ENCODE data around the gene C1GALT1C1. TPM values are rescaled to one million over a fixed set of nuclear protein-coding genes. Genes with fewer than 3 reads are reported as not detected.

Gene C1GALT1C1
- total RNA-seq = 20.8 and 25.1 TPM in 2 replicates

GRCh38 chrX:120629667-120630537 is at the start of gene C1GALT1C1:
Gene C1GALT1C1, minus strand, starts transcription at chrX:120630054. Its CDS starts 2,888 bp downstream, at chrX:120627166.

GRCh38 chrX:120603707-120604360 is 26.0 kb downstream of the C1GALT1C1 start, which contains the start of gene MCTS1:
Gene MCTS1, plus strand, starts transcription at chrX:120604101. Its CDS starts 136 bp downstream, at chrX:120604237.

Other genes starting within 250 kb of the C1GALT1C1 start
- gene LAMP2, start 160.8 kb downstream of the C1GALT1C1 start, total RNA-seq = 82.8 and 88.3 TPM in 2 replicates
- 40.6 and 53.6 TPM in 2 replicates for gene CUL4B, start 69.1 kb downstream of the C1GALT1C1 start, total RNA-seq
- gene MCTS1, start 26.0 kb downstream of the C1GALT1C1 start, total RNA-seq = 50.2 and 58.7 TPM in 2 replicates
- gene CT47B1, start 245.8 kb upstream of the C1GALT1C1 start, total RNA-seq = not detected in 2 replicates

All from bronchus fibroblast of lung (primary cell).